Natural killer cell (primary cell): ENCODE results near the gene KRT72. TPM values are rescaled to one million over a fixed set of nuclear protein-coding genes. Genes with fewer than 3 reads are reported as not detected.
A peak's percentile ranks its signal among the peaks of the same experiment; 100 is the strongest.

Experiments used
- ATAC-seq, 3 donors: fragments of 150-1000 bp in 2 of 3; fragments of 200-7000 bp in 1 of 3; cut with Tn5 transposase; 1 replicate in 1 of 3; 2 replicates in 2 of 3; pipeline ENCODE4 v1.10.0; 2021; ENCODE audit warnings: mild to moderate bottlenecking in 2 of 3, moderate library complexity in 2 of 3
- DNase-seq, 2 donors: peaks; one replicate each; pipeline versions ENCODE4 v3.0.0 to v3.0.0-alpha.2; 2013 to 2021; ENCODE audit warnings: mixed read lengths in 1 of 2
- H3K27ac ChIP-seq: one replicate; pipeline ENCODE4 v1.5.1; 2013; ENCODE audit warnings: mild to moderate bottlenecking, low read length
- H3K27me3 ChIP-seq: one replicate; pipeline ENCODE4 v1.6.1; 2013; ENCODE audit warnings: low read length; ENCODE audit not compliant: control insufficient read depth, insufficient read depth
- H3K36me3 ChIP-seq: one replicate; pipeline ENCODE4 v1.6.1; 2013; ENCODE audit warnings: low read length; ENCODE audit not compliant: control insufficient read depth, insufficient read depth
- H3K4me1 ChIP-seq: one replicate; pipeline ENCODE4 v1.6.1; 2013; ENCODE audit warnings: low read length; ENCODE audit not compliant: control insufficient read depth, insufficient read depth
- H3K4me3 ChIP-seq: one replicate; pipeline ENCODE4 v1.5.1; 2013; ENCODE audit warnings: low read length
- H3K9me3 ChIP-seq: one replicate; pipeline ENCODE4 v1.6.1; 2013; ENCODE audit warnings: low read length; ENCODE audit not compliant: control insufficient read depth, insufficient read depth
- H3K27ac Mint-ChIP-seq, 2 donors: one replicate each; pipeline ENCODE4 v1.8.0; 2022; ENCODE audit warnings: mild to moderate bottlenecking in 2 of 2, mixed read lengths in 2 of 2, moderate library complexity in 1 of 2
- H3K27me3 Mint-ChIP-seq, 2 donors: one replicate each; pipeline ENCODE4 v1.8.0; 2022; ENCODE audit warnings: low read depth in 2 of 2, mixed read lengths in 2 of 2
- H3K36me3 Mint-ChIP-seq: one replicate; pipeline ENCODE4 v1.8.0; 2022; ENCODE audit warnings: mixed read lengths
- H3K4me1 Mint-ChIP-seq, 2 donors: one replicate each; pipeline ENCODE4 v1.8.0; 2022; ENCODE audit warnings: mixed read lengths in 2 of 2
- H3K4me3 Mint-ChIP-seq: one replicate; pipeline ENCODE4 v1.8.0; 2022; ENCODE audit warnings: mild to moderate bottlenecking, moderate library complexity, mixed read lengths
- H3K9me3 Mint-ChIP-seq, 2 donors: one replicate each; pipeline ENCODE4 v1.8.0; 2022; ENCODE audit warnings: mixed read lengths in 2 of 2
- CTCF ChIP-seq: fragments of 200-600 bp; IDR thresholded peaks from one replicate; pipeline ENCODE4 v1.8.0; 2022; ENCODE audit warnings: antibody characterized with exemption
- WGBS: methylation state at CpG from one replicate; pipeline ENCODE4 v1.1.7; 2013; ENCODE audit warnings: missing lambda C conversion rate; ENCODE audit not compliant: insufficient coverage; 5-methylcytosine and 5-hydroxymethylcytosine counted together
- intact Hi-C: fragments of 100-400 bp; cut with micrococcal nuclease; formaldehyde crosslinking; loops from one replicate; pipeline ENCODE4 v1.14.2; 2022
- total RNA-seq, 4 donors: library from RNA; stranded (reverse); fragments of 120-200 nt in 1 of 4; gene quantifications; one replicate each; pipeline versions ENCODE4 v1.2.3 to v1.2.4, GENCODE V29; 2013 to 2022

The KRT72 gene
- total RNA-seq, 3 donors from 2014 or later (not counting 1 experiment from before 2014, with no cell fraction given) = 21.9 to 136 (median 38.0) TPM

- Histone ChIP-seq H3K27me3 (no peaks in the 10 kb centered on the region), H3K4me1 (peaks cover 42% of the 10 kb centered on the region), H3K9me3 (peaks cover 3% of the 10 kb centered on the region), H3K36me3 (no peaks in the 10 kb centered on the region), H3K27ac (no peak overlapping the region), H3K4me3 (no peak overlapping the region)
- Mint-ChIP-seq H3K27ac (peak overlapping the region; percentile 35 to 97), H3K4me3 (peak overlapping the region; percentile 17), H3K4me1 (peaks cover 65 to 75% of the 10 kb centered on the region in 2 donors), H3K9me3 (no peaks in the 10 kb centered on the region), H3K27me3 (no peaks in the 10 kb centered on the region), H3K36me3 (no peaks in the 10 kb centered on the region)
- intact Hi-C loops = loop anchor here (5.0 kb wide), 1 partner anchor 34 kb away; the partner anchor contains the start of gene KRT1
- ATAC-seq (no peak), DNase-seq (no peak)
- TF ChIP-seq CTCF = no peak
- 97% methylated on average over 8 of the region's 8 CpGs for WGBS
Measured at GRCh38 chr12:52648012-52648550, 46.8 kb upstream of the KRT72 start.

- no peaks in the 10 kb centered on the region for H3K9me3 Mint-ChIP-seq
- Histone ChIP-seq H3K4me3 (no peak overlapping the region), H3K36me3 (no peaks in the 10 kb centered on the region), H3K27ac (no peak overlapping the region), H3K27me3 (no peaks in the 10 kb centered on the region), H3K9me3 (peaks cover 3% of the 10 kb centered on the region), H3K4me1 (peaks cover 42% of the 10 kb centered on the region)
- TF ChIP-seq CTCF = no peak
- peak overlapping the region; percentile 61 for H3K4me3 Mint-ChIP-seq
- no peaks in the 10 kb centered on the region for H3K36me3 Mint-ChIP-seq
- H3K4me1 Mint-ChIP-seq = peaks cover 63 to 75% of the 10 kb centered on the region in 2 donors
- peak overlapping the region; percentile 97 to 98 for H3K27ac Mint-ChIP-seq
- no peaks in the 10 kb centered on the region for H3K27me3 Mint-ChIP-seq
- DNase-seq (no peak), ATAC-seq (no peak)
- WGBS = 99% methylated on average over 8 of the region's 9 CpGs
- intact Hi-C loops = loop anchor here (5.0 kb wide), 1 partner anchor 35 kb away; the partner anchor contains the start of gene KRT1
Measured at GRCh38 chr12:52647601-52648000, 46.3 kb upstream of the KRT72 start.

- H3K4me3 ChIP-seq = no peak overlapping the region
- H3K4me1 ChIP-seq = peaks cover 42% of the 10 kb centered on the region
Measured at GRCh38 chr12:52646613-52647012, 45.4 kb upstream of the KRT72 start.

More at GRCh38 chr12:52646613-52647012, 45.4 kb upstream of the KRT72 start:
- DNase-seq (no peak), ATAC-seq (no peak)
- Mint-ChIP-seq H3K9me3 (no peaks in the 10 kb centered on the region), H3K27ac (peak overlapping the region; percentile 97 to 98), H3K4me1 (peaks cover 66 to 82% of the 10 kb centered on the region in 2 donors), H3K4me3 (peak overlapping the region; percentile 84), H3K27me3 (no peaks in the 10 kb centered on the region), H3K36me3 (no peaks in the 10 kb centered on the region)
- TF ChIP-seq CTCF = no peak
- peak overlapping the region; percentile 89 for H3K27ac ChIP-seq
- H3K9me3 ChIP-seq = peaks cover 3% of the 10 kb centered on the region
- H3K27me3 ChIP-seq = no peaks in the 10 kb centered on the region
- intact Hi-C loops = loop anchor here (5.0 kb wide), 1 partner anchor 36 kb away; the partner anchor contains the start of gene KRT1
- WGBS = 96% methylated on average over 12 of the region's 12 CpGs
- H3K36me3 ChIP-seq = no peaks in the 10 kb centered on the region
